A549 (cell line): Measurements from ENCODE around the gene TANK. TPM values are rescaled to one million over a fixed set of nuclear protein-coding genes. Genes with fewer than 3 reads are reported as not detected.

Source experiments
- ATAC-seq, 2 experiments: fragments of 200-7000 bp in 1 of 2; fragments of >200 bp in 1 of 2; cut with Nextera tagmentation in 1 of 2; cut with Tn5 transposase in 1 of 2; 3 replicates each; pipeline versions ENCODE4 v1.8.0 to v1.9.1; 2018 to 2020; ENCODE audit warnings: mild to moderate bottlenecking in 1 of 2, moderate library complexity in 1 of 2
- CTCF ChIA-PET: fragments of 300-600 bp; sonication (Branson Sonifier 250); formaldehyde crosslinking; extraction: SDS; loops from one replicate; lab custom pipeline; 2021; ENCODE audit warnings: antibody characterized with exemption, inconsistent platforms; lab: Yijun Ruan, JAX
- POLR2A ChIA-PET: fragments of 350-600 bp; formaldehyde crosslinking; extraction: SDS; loops from one replicate; lab custom pipeline; 2021; ENCODE audit warnings: antibody characterized with exemption, inconsistent platforms; lab: Yijun Ruan, JAX
- DNase-seq, 2 experiments: peaks; one replicate each; pipeline versions ENCODE4 v3.0.0 to v3.0.0-alpha.2; 2011 to 2016; ENCODE audit warnings: low read depth in 1 of 2, low spot score in 1 of 2
- FAIRE-seq: peaks from 2 replicates; lab custom pipeline; 2011; peaks lifted over from hg19 to GRCh38; lab: Jason Lieb, UNC
- H3K27ac ChIP-seq, 2 experiments: fragments of >200 bp; sonication (Bioruptor Twin); formaldehyde crosslinking; 3 replicates each; pipeline ENCODE4 v1.5.1; 2016 to 2017
- H3K4me1 ChIP-seq: fragments of >200 bp; sonication (Bioruptor Twin); formaldehyde crosslinking; 3 replicates; pipeline ENCODE4 v1.6.1; 2016
- H3K4me2 ChIP-seq: fragments of >200 bp; sonication (Bioruptor Twin); formaldehyde crosslinking; 3 replicates; pipeline ENCODE4 v1.6.1; 2016
- H3K4me3 ChIP-seq: fragments of >200 bp; sonication (Bioruptor Twin); formaldehyde crosslinking; 3 replicates; pipeline ENCODE4 v1.5.1; 2016
- H3K9me3 ChIP-seq: fragments of >200 bp; sonication (Bioruptor Twin); formaldehyde crosslinking; 3 replicates; pipeline ENCODE4 v1.6.1; 2016
- ATOH8 ChIP-seq: fragments of 250-450 bp; sonication (Bioruptor Pico); IDR thresholded peaks from 2 replicates; pipeline ENCODE4 v1.5.0; 2020; ENCODE audit warnings: low read depth, mild to moderate bottlenecking, moderate library complexity
- CBX8 ChIP-seq: fragments of 200-600 bp; sonication (generic); IDR thresholded peaks from 2 replicates; pipeline ENCODE4 v1.6.1; 2016
- CHD4 ChIP-seq: fragments of 200-600 bp; sonication (generic); IDR thresholded peaks from 2 replicates; pipeline ENCODE4 v1.6.1; 2016; ENCODE audit warnings: antibody characterized with exemption, mild to moderate bottlenecking, borderline replicate concordance
- CTCF ChIP-seq: fragments of >200 bp; sonication (Bioruptor Twin); formaldehyde crosslinking; IDR thresholded peaks from 3 replicates; pipeline ENCODE4 v1.5.1; 2016
- E2F6 ChIP-seq: IDR thresholded peaks from 2 replicates; pipeline ENCODE4 v1.6.1; 2012; ENCODE audit warnings: low read depth, borderline replicate concordance
- EP300 ChIP-seq, 2 experiments: fragments of >200 bp; sonication (Bioruptor Twin); formaldehyde crosslinking; IDR thresholded peaks; 2 replicates in 1 of 2; 3 replicates in 1 of 2; pipeline ENCODE4 v1.6.1; 2016 to 2017
- ESRRA ChIP-seq: fragments of 150-350 bp; IDR thresholded peaks from 2 replicates; pipeline ENCODE4 v1.6.1; 2014; ENCODE audit warnings: mild to moderate bottlenecking, low read length, borderline replicate concordance
- FOXS1 ChIP-seq: fragments of 250-450 bp; sonication (Bioruptor Pico); IDR thresholded peaks from 2 replicates; pipeline ENCODE4 v1.5.0; 2020; ENCODE audit warnings: mild to moderate bottlenecking, moderate library complexity
- HDAC2 ChIP-seq: fragments of 200-600 bp; sonication (generic); IDR thresholded peaks from 2 replicates; pipeline ENCODE4 v1.6.1; 2016
- HES2 ChIP-seq: fragments of >200 bp; sonication (Bioruptor Twin); formaldehyde crosslinking; IDR thresholded peaks from 2 replicates; pipeline ENCODE4 v1.6.1; 2016
- HEYL ChIP-seq: fragments of 250-450 bp; sonication (Bioruptor Pico); IDR thresholded peaks from 2 replicates; pipeline ENCODE4 v1.8.0; 2021; ENCODE audit warnings: mild to moderate bottlenecking, moderate library complexity
- HMGXB4 ChIP-seq: fragments of 250-450 bp; sonication (Bioruptor Pico); IDR thresholded peaks from 2 replicates; pipeline ENCODE4 v1.5.0; 2021; ENCODE audit warnings: mild to moderate bottlenecking, moderate library complexity, borderline replicate concordance
- HOXA7 ChIP-seq: fragments of 250-450 bp; sonication (Bioruptor Pico); IDR thresholded peaks from 2 replicates; pipeline ENCODE4 v1.5.0; 2020; ENCODE audit warnings: mild to moderate bottlenecking, moderate library complexity
- HOXB13 ChIP-seq: fragments of 250-450 bp; sonication (Bioruptor Pico); IDR thresholded peaks from 2 replicates; pipeline ENCODE4 v1.5.0; 2020; ENCODE audit warnings: low read depth, mild to moderate bottlenecking, moderate library complexity
- HOXB5 ChIP-seq: fragments of 250-450 bp; sonication (Bioruptor Pico); IDR thresholded peaks from 2 replicates; pipeline ENCODE4 v1.5.0; 2020; ENCODE audit warnings: mild to moderate bottlenecking, moderate library complexity
- NPAS2 ChIP-seq: fragments of 250-450 bp; sonication (Bioruptor Pico); IDR thresholded peaks from 2 replicates; pipeline ENCODE4 v1.8.0; 2022; ENCODE audit warnings: mild to moderate bottlenecking, moderate library complexity, borderline replicate concordance
- PBX3 ChIP-seq: IDR thresholded peaks from 2 replicates; pipeline ENCODE4 v1.6.1; 2012
- POLR2A ChIP-seq: IDR thresholded peaks from 2 replicates; pipeline ENCODE4 v1.6.1; 2012; ENCODE audit warnings: mild to moderate bottlenecking, low read length
- RAD21 ChIP-seq, 2 experiments: fragments of >200 bp in 1 of 2; sonication (Bioruptor Twin) in 1 of 2; formaldehyde crosslinking in 1 of 2; IDR thresholded peaks in 1 of 2; conservative IDR thresholded peaks in 1 of 2; 2 replicates in 1 of 2; 3 replicates in 1 of 2; pipeline ENCODE4 v1.6.1; 2012 to 2018; ENCODE audit warnings: inconsistent platforms in 1 of 2
- RARB ChIP-seq: fragments of 250-450 bp; sonication (Bioruptor Pico); IDR thresholded peaks from 2 replicates; pipeline ENCODE4 v1.8.0; 2021; ENCODE audit warnings: mild to moderate bottlenecking, moderate library complexity
- RCOR1 ChIP-seq: fragments of 150-350 bp; IDR thresholded peaks from 2 replicates; pipeline ENCODE4 v1.6.1; 2014; ENCODE audit warnings: antibody characterized with exemption, low read length, low read depth
- RFX5 ChIP-seq: fragments of 450-650 bp; IDR thresholded peaks from 2 replicates; pipeline ENCODE4 v1.7.1; 2014; ENCODE audit warnings: antibody characterized with exemption, mild to moderate bottlenecking, moderate library complexity
- RNF2 ChIP-seq: fragments of 200-600 bp; sonication (generic); IDR thresholded peaks from 2 replicates; pipeline ENCODE4 v1.6.1; 2016; ENCODE audit warnings: low read depth, mild to moderate bottlenecking, antibody characterized with exemption, moderate library complexity, borderline replicate concordance
- TFCP2L1 ChIP-seq: fragments of 250-450 bp; sonication (Bioruptor Pico); IDR thresholded peaks from 2 replicates; pipeline ENCODE4 v1.5.0; 2021; ENCODE audit warnings: mild to moderate bottlenecking
- ZFP36 ChIP-seq: fragments of 450-650 bp; IDR thresholded peaks from 2 replicates; pipeline ENCODE4 v1.6.1; 2014; ENCODE audit warnings: borderline replicate concordance; ENCODE audit not compliant: partially characterized antibody
- ZSCAN20 ChIP-seq: fragments of 250-450 bp; sonication (Bioruptor Pico); IDR thresholded peaks from 2 replicates; pipeline ENCODE4 v1.8.0; 2022; ENCODE audit warnings: mild to moderate bottlenecking, moderate library complexity
- WGBS: methylation state at CpG from one replicate; pipeline ENCODE4 v1.1.6; 2017; ENCODE audit errors: missing lambda C conversion rate; 5-methylcytosine and 5-hydroxymethylcytosine counted together
- polyA plus RNA-seq, 4 experiments: library from polyadenylated mRNA; depleted of rRNA in 3 of 4; stranded (reverse); fragments of >200 nt; fragmentation: RNase III in 1 of 4; extraction: RNeasy Plus Mini Kit Qiagen cat#74134 plus additional on column Dnase treatment in 1 of 4; gene quantifications; 2 replicates in 3 of 4; 3 replicates in 1 of 4; pipeline ENCODE4 v1.2.3, GENCODE V29; 2011 to 2017

The TANK gene
- polyA plus RNA-seq, 2 of the 4 experiments (the other 2 are of a cell fraction) = 59.6 to 76.3 TPM

GRCh38 chr2:161172901-161173540 lies 12.8 kb downstream of the TANK start:
- H3K4me2 ChIP-seq = no peak overlapping the region
- 94% methylated on average over 4 of the region's 4 CpGs for WGBS
- peaks cover 12% of the 10 kb centered on the region; the same call in 2 of the 3 replicates for H3K4me1 ChIP-seq
- H3K9me3 ChIP-seq = no peaks in the 10 kb centered on the region
- ChIA-PET CTCF (interaction anchor here (0.5 kb wide), 1 partner anchor 9 kb away, joined by 4 read pairs; no protein-coding TSS in a partner anchor), POLR2A (no interaction called here)
- H3K4me3 ChIP-seq = no peak overlapping the region
- no peak overlapping the region for H3K27ac ChIP-seq
- FAIRE-seq = no peak
- ATAC-seq = no peak; a peak in 1 of 6 replicates
- DNase-seq = no peak
- no peak for TF ChIP-seq RARB (CRISPR knock-in tag)
- no peak for TF ChIP-seq CHD4
- TF ChIP-seq TFCP2L1 (CRISPR knock-in tag) = no peak
- no peak for TF ChIP-seq FOXS1 (CRISPR knock-in tag)
- no peak for TF ChIP-seq PBX3
- TF ChIP-seq HEYL (CRISPR knock-in tag) = no peak
- TF ChIP-seq E2F6 = no peak
- TF ChIP-seq HES2 = no peak
- no peak for TF ChIP-seq RFX5
- no peak for TF ChIP-seq RCOR1

- ChIA-PET POLR2A (no interaction called here), CTCF (interaction anchor here (0.5 kb wide), 1 partner anchor 8 kb away, joined by 4 read pairs; no protein-coding TSS in a partner anchor)
- peaks cover 12% of the 10 kb centered on the region; the same call in 2 of the 3 replicates for H3K4me1 ChIP-seq
- TF ChIP-seq RFX5 (no peak), ZSCAN20 (CRISPR knock-in tag) (no peak), NPAS2 (CRISPR knock-in tag) (no peak), RNF2 (no peak), HDAC2 (no peak), HOXB13 (CRISPR knock-in tag) (no peak), HOXA7 (no peak), RAD21 (conservative IDR thresholded peaks at IDR 0.05 in 1 of 2, IDR thresholded peaks at IDR 0.05 in 1 of 2) (no peak), ESRRA (no peak), HOXB5 (CRISPR knock-in tag) (no peak), HEYL (CRISPR knock-in tag) (no peak), HMGXB4 (no peak), CBX8 (no peak), CTCF (no peak), EP300 (IDR thresholded peaks at IDR 0.05) (no peak), POLR2A (no peak), ATOH8 (no peak), ZFP36 (no peak), TFCP2L1 (CRISPR knock-in tag) (no peak)
- 96% methylated on average over 2 of the region's 2 CpGs for WGBS
- FAIRE-seq (no peak), ATAC-seq (no peak), DNase-seq (no peak)
- H3K27ac ChIP-seq = no peak overlapping the region
- H3K9me3 ChIP-seq = no peaks in the 10 kb centered on the region
- H3K4me2 ChIP-seq = no peak overlapping the region
- H3K4me3 ChIP-seq = no peak overlapping the region
These were observed 13.4 kb downstream of the TANK start for GRCh38 chr2:161173541-161174194.
